Cerebellar cortex (tissue), 1 donor: Measurements from ENCODE around the gene PADI4.

ENCODE experiments used
- DNase-seq: peaks from one replicate; pipeline ENCODE4 v3.0.0-alpha.2; 2015; ENCODE audit warnings: low spot score

Gene PADI4

DNA sequence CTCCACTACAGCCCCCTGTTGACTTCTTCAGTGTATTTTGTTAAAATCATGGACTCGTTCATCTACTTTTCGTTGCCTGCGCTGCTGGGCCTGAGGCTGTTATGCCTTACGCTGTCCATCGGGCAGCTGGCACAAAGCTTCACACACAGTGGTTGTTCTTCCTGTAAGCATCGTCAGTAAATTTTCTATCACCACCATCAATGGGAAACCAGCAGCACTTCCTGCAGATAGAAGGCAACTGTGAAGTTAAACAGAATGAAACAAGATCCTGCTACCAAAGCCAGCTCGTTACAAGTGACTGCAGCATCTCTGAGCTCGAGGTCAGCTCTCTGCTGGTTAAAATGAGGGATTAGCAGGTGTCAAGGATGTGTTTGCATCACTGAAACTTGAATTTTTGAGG, 42.1 kb downstream of the PADI4 start:
- no peak for DNase-seq

DNA sequence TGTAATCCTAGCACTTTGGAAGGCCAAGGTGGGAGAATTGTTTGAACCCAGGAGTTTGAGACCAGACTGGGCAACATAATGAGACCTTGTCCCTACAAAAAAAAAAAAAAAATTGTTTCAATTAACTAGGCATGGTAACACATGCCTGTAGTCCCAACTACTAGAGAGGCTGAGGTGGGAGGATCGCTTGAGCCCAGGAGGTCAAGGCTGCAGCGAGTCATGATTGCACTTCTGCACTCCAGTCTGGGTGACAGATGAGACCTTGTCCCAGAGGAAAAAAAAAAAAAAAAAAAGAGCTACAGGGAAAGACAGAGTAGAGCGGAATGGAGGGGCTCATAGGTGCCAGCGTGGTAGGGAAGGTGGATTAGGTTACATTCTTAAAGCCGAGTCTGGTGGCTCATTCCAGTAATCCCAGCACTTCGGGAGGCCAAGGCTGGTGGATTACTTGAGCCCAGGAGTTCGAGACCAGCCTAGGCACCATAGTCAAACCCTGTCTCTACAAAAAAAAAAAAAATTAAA, 43.0 kb downstream of the PADI4 start:
- DNase-seq, result no peak

DNA sequence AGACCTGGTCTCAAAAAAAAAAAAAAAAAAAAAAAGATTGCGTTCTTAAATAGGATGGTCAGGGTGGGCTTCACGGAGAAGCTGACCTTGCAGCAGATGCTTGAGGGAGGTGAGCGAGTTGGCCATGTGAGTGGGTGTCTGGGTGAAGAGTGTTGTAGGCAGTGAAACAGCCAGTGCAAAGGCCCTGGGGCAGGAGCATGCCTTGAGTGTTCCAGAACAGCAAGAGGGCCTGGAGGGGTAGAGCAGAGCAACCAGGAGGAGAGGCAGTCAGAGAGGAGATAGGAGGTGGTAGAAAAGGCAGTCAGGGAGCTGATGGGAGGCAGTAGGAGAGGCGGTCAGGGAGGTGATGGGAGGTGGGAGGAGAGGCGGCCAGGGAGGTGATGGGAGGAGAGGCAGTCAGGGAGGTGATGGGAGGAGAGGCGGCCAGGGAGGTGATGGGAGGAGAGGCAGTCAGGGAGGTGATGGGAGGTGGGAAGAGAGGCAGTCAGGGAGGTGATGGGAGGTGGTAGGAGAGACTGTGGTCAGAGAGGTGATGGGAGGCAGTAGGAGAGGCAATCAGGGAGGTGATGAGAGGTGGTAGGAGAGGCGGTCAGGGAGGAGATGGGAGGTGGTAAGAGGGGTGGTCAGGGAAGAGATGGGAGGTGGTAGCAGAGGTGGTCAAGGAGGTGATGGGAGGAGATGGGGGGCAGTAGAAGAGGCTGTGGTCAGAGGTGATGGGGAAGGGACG, 43.8 kb downstream of the PADI4 start:
- no peak for DNase-seq

DNA sequence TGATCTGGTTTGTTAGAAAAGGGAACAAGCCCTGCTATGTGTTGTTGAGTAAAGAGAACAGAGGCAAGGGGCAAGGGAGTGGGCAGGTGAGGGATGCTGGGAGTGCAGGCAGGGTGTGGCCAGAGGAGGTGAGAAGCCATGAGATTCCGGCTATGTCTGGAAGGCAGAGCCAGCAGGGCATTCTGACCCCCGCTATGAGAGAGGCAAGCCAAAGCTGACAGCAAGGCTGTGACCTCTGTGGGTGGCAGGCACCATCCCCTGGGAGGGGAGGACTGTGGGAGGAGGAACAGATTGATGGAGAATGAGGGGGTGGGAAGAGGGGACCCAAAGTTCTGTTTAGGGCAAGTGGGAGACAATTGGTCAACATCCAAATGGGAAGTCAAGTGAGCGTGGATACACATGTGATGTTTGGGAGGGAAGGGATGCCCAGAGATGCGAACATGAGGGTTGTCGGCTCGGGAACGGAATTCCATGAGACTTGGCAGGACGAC, 44.5 kb downstream of the PADI4 start:
- DNase-seq, result no peak

DNA sequence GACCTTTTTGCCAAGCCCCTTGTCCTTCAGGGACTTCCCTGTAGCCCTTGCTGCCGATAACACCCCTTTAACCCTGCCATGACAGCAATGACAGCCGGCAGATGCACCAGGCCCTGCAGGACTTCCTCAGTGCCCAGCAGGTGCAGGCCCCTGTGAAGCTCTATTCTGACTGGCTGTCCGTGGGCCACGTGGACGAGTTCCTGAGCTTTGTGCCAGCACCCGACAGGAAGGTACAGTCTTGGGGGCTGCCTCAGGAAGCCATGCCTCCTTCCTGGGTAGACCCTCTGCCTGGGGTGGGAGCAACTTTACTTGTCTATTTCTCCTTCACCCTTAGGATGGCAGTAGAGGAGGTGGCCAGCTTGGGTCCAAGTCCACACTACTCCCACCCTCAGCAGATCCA, 47.9 kb downstream of the PADI4 start:
- DNase-seq, result no peak

DNA sequence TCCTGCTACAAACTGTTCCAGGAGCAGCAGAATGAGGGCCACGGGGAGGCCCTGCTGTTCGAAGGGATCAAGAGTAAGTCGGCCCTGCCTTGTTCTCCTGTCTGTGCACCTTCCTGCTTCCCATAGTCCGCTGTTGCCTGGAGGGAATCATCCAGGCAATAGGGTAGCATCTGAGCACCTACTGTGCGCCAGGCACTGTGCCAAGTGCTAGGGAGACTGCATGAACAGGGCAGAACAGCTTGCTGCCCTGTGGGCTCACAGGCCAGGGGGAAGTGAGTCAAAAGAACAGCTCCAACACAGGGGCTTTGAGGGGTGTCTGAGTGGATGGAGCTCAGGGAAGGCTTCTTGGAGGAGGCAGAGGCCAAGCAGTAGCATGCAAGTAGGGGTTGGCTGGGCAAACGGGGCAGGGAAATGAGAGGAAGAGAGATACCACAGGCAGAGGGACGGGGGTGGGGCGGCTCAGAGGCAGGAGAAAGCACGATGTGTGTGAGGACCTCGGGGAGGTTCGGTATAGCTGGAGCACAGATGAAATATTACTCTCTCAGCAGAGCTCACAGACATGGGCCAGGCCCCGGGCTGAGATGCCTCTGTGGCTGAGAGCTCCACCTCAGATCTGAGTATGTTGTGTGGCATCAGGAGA, 48.5 kb downstream of the PADI4 start:
- DNase-seq, result no peak

DNA sequence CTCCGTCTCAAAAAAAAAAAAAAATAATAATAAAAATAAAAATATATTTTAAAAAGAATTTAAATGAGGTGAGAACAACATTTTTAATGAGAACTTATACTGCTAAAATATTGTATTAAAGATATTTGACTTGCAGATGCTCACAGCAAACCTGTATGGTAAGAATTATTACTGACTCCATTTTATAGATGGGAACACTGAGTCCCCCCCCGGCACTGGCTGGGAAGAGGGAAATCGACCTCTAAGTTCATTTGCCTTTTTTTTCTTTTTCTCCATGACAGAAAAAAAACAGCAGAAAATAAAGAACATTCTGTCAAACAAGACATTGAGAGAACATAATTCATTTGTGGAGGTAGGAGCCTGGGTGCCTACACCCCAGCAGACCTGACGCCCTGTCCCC, 50.6 kb downstream of the PADI4 start:
- DNase-seq, result no peak

DNA sequence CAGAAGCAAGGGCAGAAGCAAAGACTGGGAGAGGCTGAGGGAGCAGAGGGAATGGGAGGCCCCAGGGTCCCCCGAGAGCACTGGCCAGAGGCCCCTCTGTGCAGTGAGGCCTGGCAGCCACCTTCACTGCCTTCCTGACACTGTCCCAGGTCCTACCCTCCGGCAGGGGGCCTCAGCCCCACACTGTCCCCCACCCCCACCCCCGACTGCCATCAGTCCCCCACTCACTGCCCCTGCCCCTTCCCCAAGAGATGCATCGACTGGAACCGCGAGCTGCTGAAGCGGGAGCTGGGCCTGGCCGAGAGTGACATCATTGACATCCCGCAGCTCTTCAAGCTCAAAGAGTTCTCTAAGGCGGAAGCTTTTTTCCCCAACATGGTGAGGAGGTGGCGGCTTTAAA, 51.0 kb downstream of the PADI4 start:
- no peak for DNase-seq

DNA sequence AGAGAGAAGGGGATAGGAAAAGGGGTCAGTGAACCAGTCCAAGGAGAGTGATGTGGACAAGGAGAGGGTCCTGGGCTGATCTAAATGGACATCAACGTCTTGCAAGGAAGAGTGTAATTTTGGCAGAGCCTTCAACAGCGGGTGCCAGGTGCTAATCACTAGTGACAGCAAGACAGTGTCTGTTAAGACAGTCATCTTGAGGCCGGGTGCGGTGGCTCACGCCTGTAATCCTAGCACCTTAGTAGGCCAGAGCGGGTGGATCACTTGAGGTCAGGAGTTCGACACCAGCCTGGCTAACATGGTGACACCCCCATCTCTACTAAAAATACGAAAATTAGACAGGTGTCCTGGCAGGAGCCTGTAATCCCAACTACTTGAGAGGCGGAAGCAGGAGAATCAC, 51.8 kb downstream of the PADI4 start:
- DNase-seq, result no peak

DNA sequence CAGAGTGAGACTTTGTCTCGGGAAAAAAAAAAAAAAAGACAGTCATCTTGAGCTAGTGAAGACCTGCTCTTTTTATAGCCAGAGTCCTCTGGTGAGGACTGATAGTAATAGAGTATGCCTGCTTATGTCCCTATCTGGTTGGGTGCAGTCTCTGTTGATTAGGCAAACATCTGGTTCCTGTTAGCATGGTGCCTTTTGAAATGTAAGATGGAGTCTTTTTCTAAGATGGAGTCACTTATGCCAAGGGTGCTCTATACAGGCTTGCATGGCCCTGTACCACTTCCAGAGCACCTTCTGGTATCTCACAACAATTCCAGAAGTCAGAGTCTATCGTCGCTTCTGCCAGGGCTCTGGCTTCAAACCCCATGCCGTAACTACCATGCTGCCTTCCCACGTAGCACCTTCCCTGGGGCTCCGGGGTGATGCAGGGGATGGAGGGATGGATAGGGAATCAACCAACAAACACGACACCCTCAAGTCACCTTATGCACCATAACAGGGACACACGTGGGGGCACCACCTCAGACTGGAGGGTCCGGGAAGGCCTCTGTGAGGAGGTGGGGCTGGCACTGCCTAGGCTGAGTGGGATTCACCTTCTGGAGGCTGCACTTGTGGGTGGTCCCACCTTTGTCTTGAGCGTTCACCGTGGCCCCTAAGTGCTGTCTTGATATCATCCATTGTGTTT, 52.4 kb downstream of the PADI4 start:
- no peak for DNase-seq

DNA sequence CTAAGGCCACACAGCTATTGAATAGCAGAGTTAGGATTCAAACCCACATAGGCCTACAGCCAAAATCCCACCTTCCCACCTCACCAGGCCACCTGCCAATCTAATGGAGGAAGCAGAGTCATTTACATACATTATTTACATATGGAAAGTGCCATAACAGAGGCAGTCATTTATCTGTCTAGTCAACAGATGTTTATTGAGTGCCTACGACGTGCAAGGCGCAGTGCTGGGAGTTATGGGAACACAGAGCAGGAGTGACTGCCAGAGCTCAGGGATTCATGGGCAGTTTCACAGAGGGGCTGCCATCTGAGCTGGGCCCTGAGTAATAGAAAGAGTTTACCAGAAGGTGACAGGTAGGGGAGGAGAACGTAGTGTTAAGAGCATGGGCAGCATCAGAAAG, 53.7 kb downstream of the PADI4 start:
- no peak for DNase-seq

DNA sequence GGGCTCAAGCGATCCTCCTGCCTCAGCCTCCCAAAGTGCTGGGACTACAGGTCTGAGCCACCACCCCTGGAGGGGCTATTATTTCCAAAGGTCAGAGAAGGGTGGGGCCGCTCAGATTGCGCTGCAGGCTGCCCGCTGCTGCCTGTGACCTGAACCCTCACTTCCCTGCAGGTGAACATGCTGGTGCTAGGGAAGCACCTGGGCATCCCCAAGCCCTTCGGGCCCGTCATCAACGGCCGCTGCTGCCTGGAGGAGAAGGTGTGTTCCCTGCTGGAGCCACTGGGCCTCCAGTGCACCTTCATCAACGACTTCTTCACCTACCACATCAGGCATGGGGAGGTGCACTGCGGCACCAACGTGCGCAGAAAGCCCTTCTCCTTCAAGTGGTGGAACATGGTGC, 55.4 kb downstream of the PADI4 start:
- DNase-seq, result no peak

DNA sequence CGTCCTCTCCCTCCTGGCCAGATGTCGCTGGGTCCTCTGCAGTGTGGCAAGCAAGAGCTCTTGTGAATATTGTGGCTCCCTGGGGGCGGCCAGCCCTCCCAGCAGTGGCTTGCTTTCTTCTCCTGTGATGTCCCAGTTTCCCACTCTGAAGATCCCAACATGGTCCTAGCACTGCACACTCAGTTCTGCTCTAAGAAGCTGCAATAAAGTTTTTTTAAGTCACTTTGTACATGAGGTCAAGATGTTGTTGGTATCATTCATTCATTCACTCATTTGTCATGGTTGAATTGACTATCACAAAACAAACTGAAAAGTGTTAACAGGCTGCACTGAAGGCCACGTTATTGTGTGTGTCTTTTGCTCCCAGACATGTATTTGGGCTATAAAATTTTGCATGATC, 55.8 kb downstream of the PADI4 start:
- DNase-seq, result no peak

DNA sequence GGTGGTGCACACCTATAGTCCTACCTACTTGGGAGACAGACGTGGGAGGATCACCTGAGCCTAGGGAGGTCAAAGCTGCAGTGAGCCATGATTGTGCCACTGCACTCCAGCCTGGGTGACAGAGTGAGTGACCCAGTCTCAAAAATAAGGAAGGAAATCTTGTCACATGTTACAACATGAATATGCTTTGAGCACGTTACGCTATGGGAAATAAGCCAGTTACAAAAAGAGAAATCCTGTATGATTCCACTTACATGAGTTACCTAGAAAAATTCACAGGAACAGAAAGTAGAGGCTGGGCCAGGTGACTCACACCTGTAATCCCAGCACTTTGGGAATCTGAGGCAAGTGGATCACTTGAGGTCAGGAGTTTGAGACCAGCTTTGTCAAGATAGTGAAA, 57.3 kb downstream of the PADI4 start:
- DNase-seq, result no peak

DNA sequence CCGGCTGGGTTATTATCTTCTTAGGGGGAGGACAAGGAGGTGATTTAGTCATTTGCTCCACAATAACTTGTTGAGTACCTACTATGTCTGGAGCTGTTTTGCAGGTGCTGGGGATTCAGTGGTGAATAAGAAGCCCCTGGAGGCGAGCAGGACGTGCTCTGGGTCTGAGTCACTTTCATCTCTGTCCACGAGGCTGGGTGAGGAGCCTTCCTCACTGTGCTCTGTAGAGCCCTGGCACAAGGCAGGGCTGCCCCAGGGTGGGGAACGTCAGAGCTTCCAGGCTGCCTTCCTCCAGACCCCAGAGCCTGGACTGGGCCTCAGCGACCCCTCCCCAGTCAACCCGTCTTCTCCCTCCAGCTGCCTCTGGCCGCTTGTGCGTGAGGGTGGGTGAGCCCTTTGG, 61.5 kb downstream of the PADI4 start:
- no peak for DNase-seq

DNA sequence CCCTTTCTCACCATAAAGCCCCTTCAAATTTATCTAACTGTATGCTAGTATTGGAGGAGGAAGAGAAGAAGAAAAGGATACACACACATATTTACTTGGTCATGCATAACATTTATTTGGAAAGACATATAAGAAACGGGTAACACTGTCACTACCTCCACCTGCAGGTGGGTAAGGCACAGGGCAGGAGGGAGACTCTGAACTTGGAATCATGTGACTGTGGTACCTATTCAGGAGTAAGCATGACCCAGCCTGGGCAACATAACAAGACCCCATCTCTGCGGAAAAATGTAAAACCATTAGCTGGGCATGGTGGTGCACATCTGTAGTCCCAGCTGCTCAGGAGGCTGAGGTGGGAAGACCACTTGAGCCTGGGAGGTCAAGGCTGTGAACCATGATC, 62.6 kb downstream of the PADI4 start:
- peak; percentile 5 for DNase-seq

DNA sequence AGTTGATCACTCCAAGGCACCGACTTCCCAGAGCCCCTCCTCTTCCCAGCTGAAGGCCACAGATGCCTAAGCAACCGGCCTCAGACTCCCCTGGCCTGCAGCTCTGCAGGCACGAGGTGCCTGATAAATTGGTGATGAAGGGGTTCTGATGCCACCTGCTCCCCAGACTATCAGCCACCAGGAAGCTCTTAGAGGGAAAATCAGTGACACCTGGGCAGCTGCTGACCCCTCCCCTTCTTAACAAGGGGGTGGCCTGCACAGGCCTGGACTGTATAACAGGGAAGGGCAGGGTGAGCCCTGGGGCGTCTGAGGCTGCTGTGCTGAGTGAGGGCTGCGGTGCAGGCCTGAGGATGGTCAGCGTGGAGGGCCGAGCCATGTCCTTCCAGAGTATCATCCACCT, 63.9 kb downstream of the PADI4 start, which contains the start of gene PADI6:
PADI6 (plus strand) TSS at position 301 of the 400 bp plus-strand sequence; CDS start at position 351, 50 bp downstream.
- no peak for DNase-seq

DNA sequence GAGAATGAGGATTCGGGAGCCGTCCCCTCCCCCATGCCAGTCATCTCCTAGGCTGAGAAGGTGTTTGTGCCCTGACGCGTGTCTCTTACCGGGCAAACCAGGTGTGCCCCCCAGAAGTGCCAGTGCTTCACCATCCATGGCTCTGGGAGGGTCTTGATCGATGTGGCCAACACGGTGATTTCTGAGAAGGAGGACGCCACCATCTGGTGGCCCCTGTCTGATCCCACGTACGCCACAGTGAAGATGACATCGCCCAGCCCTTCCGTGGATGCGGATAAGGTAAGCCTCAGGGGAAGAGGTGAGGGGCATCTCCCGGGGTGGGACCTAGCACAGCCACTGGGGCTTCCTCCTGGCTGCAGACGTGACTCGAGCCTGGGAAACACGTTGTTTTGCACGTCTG, 65.0 kb downstream of the PADI4 start:
- DNase-seq, result no peak

DNA sequence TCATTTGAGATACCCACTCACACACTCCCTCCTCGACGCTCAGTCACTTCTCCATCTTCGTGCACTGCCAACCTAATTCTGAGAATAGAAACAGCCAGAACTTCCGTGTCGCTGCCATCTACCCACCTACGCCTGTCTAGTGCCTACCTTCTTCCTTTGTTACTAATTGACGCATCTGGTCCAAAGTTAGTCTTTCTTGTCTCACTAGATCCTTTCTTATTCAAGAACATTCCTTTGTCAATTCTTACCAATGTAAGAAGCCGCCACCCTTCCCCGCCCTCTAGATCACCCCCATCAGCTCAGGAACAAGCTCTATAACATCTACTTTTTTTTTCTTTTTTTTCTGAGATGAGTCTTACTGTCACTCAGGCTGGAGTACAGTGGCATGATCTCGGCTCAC, 67.7 kb downstream of the PADI4 start:
- no peak for DNase-seq

DNA sequence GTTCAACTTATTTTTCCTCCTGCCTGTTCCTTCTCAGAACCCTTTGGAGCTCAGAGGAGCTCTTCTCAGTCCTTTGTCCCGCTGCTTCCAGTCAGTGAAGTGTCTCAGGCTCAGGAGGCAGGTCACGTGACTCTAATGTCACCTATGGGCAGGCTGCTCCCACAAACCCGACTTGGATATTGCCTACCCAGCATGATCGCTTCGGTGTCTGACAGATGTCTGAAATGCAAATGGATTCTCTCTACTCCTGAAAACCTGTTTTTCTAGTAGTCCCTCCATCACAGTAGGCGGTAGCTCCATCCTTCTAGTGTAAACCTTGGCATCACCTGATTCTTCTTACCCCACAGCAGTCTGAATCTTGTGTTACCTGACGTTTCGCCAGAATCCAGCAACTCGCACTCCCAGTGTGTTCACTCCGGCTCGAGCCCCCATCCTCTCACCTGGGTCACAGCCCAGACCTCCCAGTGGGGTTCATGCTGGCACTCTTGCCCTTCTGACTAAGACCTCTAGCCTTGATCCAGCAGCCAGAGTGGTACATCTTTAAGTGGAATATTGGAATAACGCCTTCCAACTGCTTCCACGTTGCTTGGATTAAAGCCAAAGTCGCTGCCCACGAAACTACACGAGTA, 69.4 kb downstream of the PADI4 start:
- DNase-seq, result no peak

DNA sequence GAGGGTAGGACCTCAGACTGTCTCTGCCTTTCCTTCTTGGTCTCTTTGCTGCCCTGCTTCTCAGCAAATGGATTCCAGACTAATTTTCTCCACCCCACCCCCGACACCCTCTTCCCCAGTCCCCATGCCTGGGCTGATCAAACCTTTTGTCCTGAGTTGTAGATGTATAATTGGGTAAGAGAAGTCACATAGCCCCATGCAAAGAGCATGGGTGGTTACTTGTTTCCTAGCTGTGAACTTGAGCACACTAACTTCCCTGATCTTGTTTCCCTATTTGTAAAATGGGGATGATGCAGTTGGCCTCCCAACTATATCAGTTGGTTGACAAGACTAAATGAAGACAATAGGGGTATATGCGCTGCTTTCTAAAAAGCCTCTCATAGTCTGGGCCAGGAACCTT, 73.2 kb downstream of the PADI4 start:
- no peak for DNase-seq

DNA sequence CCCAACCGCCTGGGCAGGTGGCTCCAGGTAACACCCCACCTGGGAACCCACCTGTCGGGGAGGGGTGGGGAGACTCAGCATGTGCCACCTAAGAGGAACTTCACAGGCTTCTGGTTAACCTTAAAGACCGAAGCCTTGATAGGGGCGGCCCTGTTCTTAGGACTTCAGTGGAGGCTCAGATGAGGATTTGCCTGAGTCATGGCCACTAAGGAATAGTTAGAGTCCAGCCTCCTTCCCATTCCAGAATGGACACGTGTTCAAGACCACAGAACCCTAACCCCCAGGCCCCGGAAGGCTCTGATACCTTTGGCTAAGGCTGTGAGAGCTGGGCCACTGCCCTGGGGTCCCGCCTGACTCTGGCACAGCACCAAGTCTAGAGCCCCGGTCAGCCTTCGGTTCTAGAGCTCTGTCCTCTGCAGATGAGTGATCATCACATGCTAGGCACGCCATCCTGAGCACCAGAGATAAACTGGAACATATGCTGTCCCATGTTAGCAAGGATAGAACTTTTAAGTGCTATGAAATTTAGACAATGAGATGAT, 84.3 kb downstream of the PADI4 start:
- no peak for DNase-seq
